Naive B cell (primary cell): ENCODE data around the gene HECTD1. TPM values are rescaled to one million over a fixed set of nuclear protein-coding genes. Genes with fewer than 3 reads are reported as not detected.
"Not testable (repeated sequence)": the region's sequence is repeated elsewhere in the genome, so short reads cannot be mapped to it uniquely, and the experiment has no call there.

Experiments used
- ATAC-seq, 2 donors: fragments of 150-1000 bp; cut with Tn5 transposase; 2 replicates each; pipeline ENCODE4 v1.10.0; 2021; ENCODE audit warnings: low read depth in 2 of 2, mild to moderate bottlenecking in 2 of 2, moderate library complexity in 2 of 2
- DNase-seq: peaks from one replicate; pipeline ENCODE4 v3.0.0; 2022
- H3K27ac Mint-ChIP-seq, 6 donors: one replicate each; pipeline ENCODE4 v1.8.0; 2020 to 2022; ENCODE audit warnings: mild to moderate bottlenecking in 6 of 6, mixed read lengths in 6 of 6, moderate library complexity in 5 of 6, inconsistent platforms in 2 of 6
- H3K27me3 Mint-ChIP-seq, 3 donors: one replicate each; pipeline ENCODE4 v1.8.0; 2021 to 2022; ENCODE audit warnings: mixed read lengths in 3 of 3, mild to moderate bottlenecking in 1 of 3
- H3K36me3 Mint-ChIP-seq, 2 donors: one replicate each; pipeline ENCODE4 v1.8.0; 2020 to 2022; ENCODE audit warnings: mixed read lengths in 2 of 2, inconsistent platforms in 1 of 2, mild to moderate bottlenecking in 1 of 2
- H3K4me1 Mint-ChIP-seq, 3 donors: one replicate each; pipeline ENCODE4 v1.8.0; 2020 to 2022; ENCODE audit warnings: mixed read lengths in 3 of 3, inconsistent platforms in 1 of 3, mild to moderate bottlenecking in 1 of 3, moderate library complexity in 1 of 3
- H3K4me3 Mint-ChIP-seq, 8 donors: one replicate each; pipeline ENCODE4 v1.8.0; 2020 to 2022; ENCODE audit warnings: mild to moderate bottlenecking in 8 of 8, mixed read lengths in 8 of 8, moderate library complexity in 8 of 8, inconsistent platforms in 2 of 8
- H3K9me3 Mint-ChIP-seq, 7 donors: one replicate each; pipeline ENCODE4 v1.8.0; 2020 to 2022; ENCODE audit warnings: mixed read lengths in 7 of 7, mild to moderate bottlenecking in 5 of 7, inconsistent platforms in 2 of 7, moderate library complexity in 1 of 7
- polyA plus RNA-seq, 6 donors: library from polyadenylated mRNA; unstranded; fragments of 300-500 nt; fragmentation: Illumina TruSeq; gene quantifications; one replicate each; pipeline ENCODE4 v1.2.3, GENCODE V29; 2021; ENCODE audit warnings: low read depth in 6 of 6

Gene HECTD1
- polyA plus RNA-seq, 6 donors from 2014 or later = 14.5 to 42.7 (median 35.0) TPM

DNA sequence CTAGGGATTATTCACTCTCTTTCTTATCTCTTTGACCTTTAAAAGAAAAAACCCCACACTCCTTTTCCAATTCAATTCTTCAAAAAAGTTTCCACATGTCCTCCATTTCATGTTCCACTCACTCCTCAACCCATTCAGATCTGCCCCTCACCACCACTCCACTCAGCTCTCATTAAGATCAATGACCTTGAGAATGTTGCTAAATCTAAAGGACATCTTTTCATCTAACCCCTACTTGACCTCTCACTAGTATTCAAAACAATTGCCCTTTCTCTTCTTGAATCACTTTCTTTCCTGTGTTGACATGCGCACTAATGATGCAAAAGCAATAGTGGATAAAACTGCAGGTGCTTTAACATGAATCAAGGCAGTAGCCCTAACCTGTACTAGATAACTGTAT is 9.9 kb downstream of the HECTD1 start:
- H3K36me3 Mint-ChIP-seq = peaks cover under 1 to 8% of the 10 kb centered on the region in 2 donors
- no peak for DNase-seq
- ATAC-seq = no peak
- peaks cover 27 to 47% (median 42%) of the 10 kb centered on the region in 3 donors for H3K4me1 Mint-ChIP-seq
- H3K9me3 Mint-ChIP-seq = no peaks in the 10 kb centered on the region
- H3K27ac Mint-ChIP-seq = peak overlapping the region in 3 of 6 donors; percentile 7 to 29 (median 27)
- no peaks in the 10 kb centered on the region for H3K27me3 Mint-ChIP-seq
- H3K4me3 Mint-ChIP-seq = no peak overlapping the region

DNA sequence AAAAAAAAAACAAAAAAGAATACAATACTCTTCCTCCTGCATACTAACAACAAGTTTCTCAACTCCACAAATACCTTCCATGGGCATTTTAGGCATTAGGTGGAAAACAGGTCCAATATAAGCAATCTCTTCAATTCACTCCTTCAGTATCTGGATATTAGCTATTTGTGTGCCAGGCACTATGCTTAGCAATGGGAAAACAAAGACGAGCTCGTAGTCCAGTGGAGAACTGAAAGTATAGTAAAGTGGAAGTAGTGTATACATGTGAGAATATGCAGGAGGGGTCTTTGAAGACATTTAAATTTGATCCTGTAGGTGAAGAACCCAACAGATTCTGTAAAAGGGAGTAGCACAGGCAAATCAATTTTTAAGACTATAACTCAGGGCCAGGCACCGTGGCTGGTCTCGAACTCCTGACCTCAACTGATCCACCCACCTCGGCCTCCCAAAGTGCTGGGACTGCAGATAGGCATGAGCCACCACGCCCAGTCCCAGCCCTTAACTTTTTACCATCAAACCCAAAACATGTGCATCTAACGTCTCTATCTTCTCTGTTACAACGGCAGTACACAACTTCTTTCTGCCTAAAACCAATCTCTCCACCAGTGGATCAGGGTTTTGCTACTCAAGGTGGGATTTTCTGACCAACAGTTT is 10.6 kb downstream of the HECTD1 start:
- Mint-ChIP-seq H3K9me3 (no peaks in the 10 kb centered on the region), H3K4me1 (peaks cover 27 to 48% (median 41%) of the 10 kb centered on the region in 3 donors), H3K27ac (peak overlapping the region in 5 of 6 donors; percentile 7 to 94 (median 36)), H3K36me3 (peaks cover 4 to 8% of the 10 kb centered on the region in 2 donors), H3K4me3 (peak overlapping the region in 2 of 8 donors; percentile 2 to 12), H3K27me3 (no peaks in the 10 kb centered on the region)
- ATAC-seq (peak; percentile 57 to 59), DNase-seq (no peak)

DNA sequence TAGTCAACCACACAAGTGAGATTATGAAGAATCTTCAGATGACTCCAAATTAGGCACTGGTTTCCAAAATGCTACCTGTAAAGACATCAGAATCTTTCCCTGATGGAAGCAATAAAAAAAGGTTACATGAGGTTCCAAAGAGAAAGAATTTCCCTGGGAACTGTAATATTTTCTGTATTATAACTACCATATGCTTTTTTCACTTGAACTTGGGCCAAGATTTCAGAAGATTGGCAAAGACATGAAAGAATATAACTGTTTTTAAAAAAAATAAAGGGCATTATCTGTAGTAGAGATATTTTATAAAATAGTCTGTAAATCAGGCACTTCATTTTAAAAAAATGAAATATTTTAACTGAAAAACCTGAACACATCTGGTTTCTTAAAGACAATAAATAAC is 12.9 kb downstream of the HECTD1 start:
- Mint-ChIP-seq H3K4me3 (no peak overlapping the region), H3K27ac (peak overlapping the region in 1 of 6 donors; percentile 37), H3K36me3 (peaks cover under 1 to 4% of the 10 kb centered on the region in 2 donors), H3K4me1 (peaks cover 17 to 40% (median 30%) of the 10 kb centered on the region in 3 donors), H3K27me3 (no peaks in the 10 kb centered on the region), H3K9me3 (no peaks in the 10 kb centered on the region)
- DNase-seq = no peak
- no peak for ATAC-seq

DNA sequence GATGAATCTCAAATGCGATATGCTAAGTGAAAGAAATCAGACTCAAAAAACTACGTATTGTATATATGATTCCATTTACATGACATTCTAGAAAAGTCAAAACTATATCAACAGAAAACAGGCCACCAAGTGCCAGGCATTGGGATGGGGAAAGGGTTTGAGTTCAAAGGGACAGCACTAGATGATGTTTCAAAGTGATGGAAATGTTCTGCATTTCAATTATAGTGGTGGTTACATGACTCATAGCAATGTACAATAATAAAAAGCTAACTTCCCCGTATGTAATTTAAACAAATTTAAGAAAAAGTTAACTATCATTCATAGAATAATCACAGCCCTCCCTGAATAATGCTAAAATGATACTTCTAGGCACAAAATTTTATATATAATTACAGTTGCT is 13.5 kb downstream of the HECTD1 start:
- Mint-ChIP-seq H3K27me3 (no peaks in the 10 kb centered on the region), H3K4me3 (no peak overlapping the region), H3K27ac (peak overlapping the region in 2 of 6 donors; percentile 6 to 57), H3K4me1 (peaks cover 17 to 44% (median 32%) of the 10 kb centered on the region in 3 donors), H3K36me3 (peaks cover 1 to 4% of the 10 kb centered on the region in 2 donors), H3K9me3 (no peaks in the 10 kb centered on the region)
- ATAC-seq = no peak
- DNase-seq = no peak

DNA sequence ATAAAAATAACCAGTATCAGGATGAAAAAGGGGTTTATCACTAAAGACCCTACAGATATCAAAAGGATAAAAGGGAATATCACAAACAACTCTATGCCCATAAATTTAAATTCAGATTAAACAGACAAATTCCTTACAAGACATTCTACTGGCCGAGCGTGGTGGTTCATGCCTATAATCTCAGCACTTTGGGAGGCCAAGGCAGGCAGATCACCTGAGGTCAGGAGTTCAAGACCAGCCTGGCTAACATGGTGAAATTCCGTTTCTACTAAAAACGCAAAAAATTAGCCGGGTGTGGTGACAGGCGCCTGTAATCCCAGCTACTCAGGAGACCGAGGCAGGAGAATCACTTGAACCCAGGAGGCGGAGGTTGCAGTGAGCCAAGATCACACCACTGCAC is 15.0 kb downstream of the HECTD1 start:
- not testable (repeated sequence) for H3K27me3 Mint-ChIP-seq, H3K36me3 Mint-ChIP-seq, ATAC-seq, H3K4me3 Mint-ChIP-seq, H3K9me3 Mint-ChIP-seq, H3K27ac Mint-ChIP-seq, DNase-seq
- peaks cover 19 to 52% (median 39%) of the 10 kb centered on the region in 3 donors for H3K4me1 Mint-ChIP-seq

DNA sequence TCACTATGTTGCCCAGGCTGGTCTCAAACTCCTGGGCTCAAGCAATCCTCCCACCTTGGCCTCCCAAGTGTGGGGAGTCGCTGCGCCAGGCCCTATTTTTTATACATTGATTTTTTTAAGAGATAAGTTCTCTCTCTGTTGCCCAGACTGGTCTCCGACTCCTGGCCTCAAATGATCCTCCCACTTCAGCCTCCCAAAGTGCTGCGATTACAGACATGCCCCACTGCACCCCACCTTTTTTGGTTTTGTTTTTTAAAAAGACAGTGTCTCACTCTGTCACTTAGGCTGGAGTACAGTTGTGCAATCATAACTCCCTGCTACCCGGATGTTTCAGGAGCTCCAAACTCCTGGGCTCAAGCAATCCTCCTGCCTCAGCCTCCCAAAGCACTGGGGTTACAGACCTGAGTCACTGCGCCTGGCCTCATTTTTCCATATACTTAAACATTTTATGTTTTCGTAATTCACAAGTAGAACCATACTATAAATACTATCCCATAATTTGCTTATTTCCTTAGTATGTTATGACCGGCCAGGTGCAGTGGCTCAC is 16.8 kb downstream of the HECTD1 start:
- H3K27me3 Mint-ChIP-seq = no peaks in the 10 kb centered on the region
- H3K27ac Mint-ChIP-seq = peak overlapping the region in 1 of 6 donors; percentile 85
- H3K9me3 Mint-ChIP-seq = no peaks in the 10 kb centered on the region
- peaks cover 8 to 13% of the 10 kb centered on the region in 2 donors for H3K36me3 Mint-ChIP-seq
- H3K4me1 Mint-ChIP-seq = peaks cover 17 to 45% (median 35%) of the 10 kb centered on the region in 3 donors
- no peak overlapping the region for H3K4me3 Mint-ChIP-seq
- ATAC-seq (no peak), DNase-seq (no peak)

DNA sequence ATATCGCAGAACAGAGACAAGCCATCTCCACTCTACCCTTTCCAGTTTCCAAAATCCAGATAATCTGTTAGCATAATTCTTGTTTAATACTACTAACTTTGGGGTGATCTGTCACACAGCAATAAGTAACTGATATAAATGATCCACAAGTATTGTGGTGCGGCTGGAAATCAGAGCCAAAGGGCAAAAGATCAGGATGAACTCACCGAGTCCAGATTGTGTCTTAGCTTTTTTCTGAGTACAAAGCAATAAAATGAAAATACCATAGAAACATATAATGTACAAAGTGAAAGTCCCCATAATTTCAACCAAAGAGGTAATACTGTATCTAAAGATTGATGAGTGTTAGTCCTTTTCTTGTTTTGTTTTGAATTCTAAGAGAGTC is 17.4 kb downstream of the HECTD1 start:
- Mint-ChIP-seq H3K36me3 (peaks cover 8 to 15% of the 10 kb centered on the region in 2 donors), H3K4me1 (peaks cover 17 to 46% (median 40%) of the 10 kb centered on the region in 3 donors), H3K4me3 (no peak overlapping the region), H3K27me3 (no peaks in the 10 kb centered on the region), H3K27ac (no peak overlapping the region), H3K9me3 (no peaks in the 10 kb centered on the region)
- ATAC-seq (no peak), DNase-seq (no peak)

DNA sequence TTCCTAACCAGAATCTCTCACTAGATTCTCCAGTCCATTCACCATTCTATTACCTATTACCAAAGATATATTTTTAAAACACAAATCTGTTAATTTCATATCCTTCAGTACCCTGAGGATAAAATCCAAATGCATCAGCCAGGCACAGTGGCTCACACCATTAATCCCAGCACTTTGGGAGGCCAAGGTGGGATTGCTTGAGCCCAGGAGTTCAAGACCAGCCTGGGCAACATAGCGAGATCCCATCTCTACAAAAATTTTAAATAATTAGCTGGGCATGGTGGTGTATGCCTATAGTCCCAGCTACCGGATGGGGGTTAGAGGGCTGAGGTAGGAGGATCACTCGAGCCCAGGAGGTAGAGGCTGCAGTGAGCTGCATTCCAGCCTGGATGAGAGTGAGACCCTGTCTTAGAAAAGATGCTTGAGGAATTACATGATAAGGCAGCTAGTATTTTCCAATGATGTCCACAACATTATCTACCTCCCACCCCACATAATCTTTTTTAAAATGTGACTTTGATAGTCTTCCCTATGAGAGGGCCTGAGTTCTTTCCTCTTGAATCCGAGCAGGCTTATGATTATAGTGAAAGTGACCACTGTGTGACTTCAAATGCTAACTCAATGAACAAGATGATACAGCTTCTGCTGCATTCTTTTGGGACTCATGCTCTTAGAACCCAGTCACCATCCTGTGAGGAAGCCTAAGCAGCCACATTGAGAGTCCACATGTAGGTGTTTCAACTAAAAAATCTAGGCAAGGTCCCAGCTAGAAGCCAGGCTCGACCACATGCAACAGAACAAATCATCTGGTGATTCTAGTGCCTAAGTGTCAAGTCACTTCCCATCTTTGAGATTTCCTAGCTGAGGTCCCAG is 18.0 kb downstream of the HECTD1 start:
- H3K27me3 Mint-ChIP-seq = no peaks in the 10 kb centered on the region
- H3K4me1 Mint-ChIP-seq = peaks cover 15 to 46% (median 41%) of the 10 kb centered on the region in 3 donors
- H3K4me3 Mint-ChIP-seq = no peak overlapping the region
- DNase-seq = no peak
- peaks cover 8 to 15% of the 10 kb centered on the region in 2 donors for H3K36me3 Mint-ChIP-seq
- ATAC-seq = no peak
- H3K27ac Mint-ChIP-seq = peak overlapping the region in 2 of 6 donors; percentile 24 to 27
- no peaks in the 10 kb centered on the region for H3K9me3 Mint-ChIP-seq

DNA sequence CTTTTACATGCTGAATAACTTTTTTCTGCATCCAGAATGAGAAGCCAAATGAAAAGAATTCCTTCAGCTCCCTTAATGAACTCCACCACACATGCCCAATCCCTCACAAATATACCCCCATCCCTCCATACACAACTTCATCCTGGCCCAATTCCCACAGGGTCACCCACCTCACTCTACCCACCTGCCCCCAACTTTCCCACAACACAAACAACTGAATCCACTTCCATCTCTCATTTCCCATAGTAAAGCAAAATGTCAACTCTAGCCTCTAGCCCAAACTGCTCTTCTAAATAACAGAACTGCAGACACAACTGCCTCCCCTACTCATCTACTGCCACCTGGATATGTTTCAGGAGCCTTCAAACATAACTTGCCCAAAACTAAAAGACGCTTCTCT is 18.8 kb downstream of the HECTD1 start:
- H3K27me3 Mint-ChIP-seq = no peaks in the 10 kb centered on the region
- no peak for DNase-seq
- peak overlapping the region; percentile 9 to 98 (median 38) for H3K27ac Mint-ChIP-seq
- peaks cover 15 to 46% (median 41%) of the 10 kb centered on the region in 3 donors for H3K4me1 Mint-ChIP-seq
- peaks cover 8 to 15% of the 10 kb centered on the region in 2 donors for H3K36me3 Mint-ChIP-seq
- no peak overlapping the region for H3K4me3 Mint-ChIP-seq
- no peaks in the 10 kb centered on the region for H3K9me3 Mint-ChIP-seq
- ATAC-seq = no peak

DNA sequence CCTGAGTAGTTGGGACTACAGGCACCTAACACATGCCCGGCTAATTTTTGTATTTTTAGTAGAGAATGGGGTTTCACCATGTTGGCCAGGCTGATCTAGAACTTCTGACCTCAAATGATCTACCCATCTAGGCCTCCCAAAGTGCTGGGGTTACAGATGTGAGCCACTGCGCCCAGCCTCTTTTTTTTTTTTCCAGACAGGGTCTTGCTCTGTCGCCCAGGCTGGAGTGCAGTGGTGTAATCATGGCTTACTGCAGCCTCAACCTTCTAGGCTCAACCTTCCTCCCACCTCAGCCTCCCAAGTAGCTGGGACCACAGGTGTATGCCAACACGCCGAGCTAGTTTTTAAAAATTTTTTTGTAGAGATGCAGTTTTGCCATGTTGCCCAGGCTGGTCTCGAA is 25.6 kb downstream of the HECTD1 start:
- not testable (repeated sequence) for DNase-seq, H3K9me3 Mint-ChIP-seq, H3K4me3 Mint-ChIP-seq, ATAC-seq, H3K27me3 Mint-ChIP-seq
- Mint-ChIP-seq H3K27ac (peak overlapping the region in 1 of 6 donors; percentile 41), H3K36me3 (peaks cover 5 to 14% of the 10 kb centered on the region in 2 donors), H3K4me1 (peaks cover 5 to 26% (median 16%) of the 10 kb centered on the region in 3 donors)

DNA sequence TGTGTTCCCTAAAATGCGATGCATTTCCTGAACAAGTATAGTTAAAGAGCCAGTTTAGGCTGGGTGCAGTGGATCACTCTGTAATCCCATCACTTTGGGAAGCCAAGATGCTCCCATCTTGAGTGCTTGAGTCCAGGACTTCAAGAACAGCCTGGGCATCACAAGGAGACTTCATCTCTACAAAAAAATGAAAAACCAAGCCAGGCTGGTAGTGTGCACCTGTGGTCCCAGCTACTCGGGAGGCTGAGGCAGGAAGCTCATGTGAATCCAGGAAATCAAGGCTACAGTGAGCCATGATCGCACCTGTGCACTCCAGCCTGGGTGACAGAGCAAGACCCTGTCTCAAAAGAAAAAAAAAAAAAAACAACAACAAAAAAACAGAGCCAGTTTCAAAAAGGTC is 26.3 kb downstream of the HECTD1 start:
- Mint-ChIP-seq H3K27me3 (no peaks in the 10 kb centered on the region), H3K36me3 (peaks cover 5 to 14% of the 10 kb centered on the region in 2 donors), H3K27ac (peak overlapping the region in 3 of 6 donors; percentile 23 to 74 (median 65)), H3K4me3 (peak overlapping the region in 1 of 8 donors; percentile 3), H3K9me3 (no peaks in the 10 kb centered on the region), H3K4me1 (peaks cover 5 to 26% (median 16%) of the 10 kb centered on the region in 3 donors)
- no peak for DNase-seq
- no peak for ATAC-seq

DNA sequence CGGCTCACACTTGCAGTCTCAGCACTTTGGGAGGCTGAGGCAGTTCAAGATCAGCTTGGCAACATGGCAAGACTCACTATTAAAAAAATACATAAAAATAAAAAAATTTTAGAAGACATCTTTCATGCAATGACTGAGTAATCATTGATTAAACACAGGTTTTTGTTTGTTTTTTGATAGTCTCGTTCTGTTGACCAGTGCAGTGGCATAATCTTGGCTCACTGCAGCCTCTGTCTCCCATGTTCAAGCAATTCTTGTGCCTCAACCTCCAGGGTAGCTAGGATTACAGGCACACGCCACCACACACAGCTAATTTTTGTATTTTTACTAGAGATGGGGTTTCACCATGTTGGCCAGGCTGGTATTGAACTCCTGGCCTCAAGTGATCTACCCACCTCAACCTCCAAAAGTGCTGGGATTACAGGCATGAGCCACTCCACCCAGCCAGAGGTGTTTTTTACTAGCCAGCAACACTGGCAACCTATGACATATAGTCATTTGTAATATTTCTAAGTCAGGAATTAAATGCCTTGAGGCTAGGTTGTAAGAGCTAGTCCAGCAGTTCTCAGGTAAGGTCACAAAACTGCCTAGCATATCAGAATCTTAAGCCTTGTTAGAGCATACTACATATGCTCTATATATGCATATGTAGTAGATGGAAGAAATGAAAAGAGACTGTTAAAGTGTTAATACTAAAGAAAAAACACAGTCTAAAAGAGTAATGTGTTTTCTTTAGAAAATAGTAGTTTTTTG is 27.1 kb downstream of the HECTD1 start:
- DNase-seq = no peak
- Mint-ChIP-seq H3K36me3 (peaks cover 0 to 7% of the 10 kb centered on the region in 2 donors), H3K4me1 (peaks cover 0 to 21% (median 11%) of the 10 kb centered on the region in 3 donors), H3K27me3 (no peaks in the 10 kb centered on the region), H3K4me3 (no peak overlapping the region), H3K27ac (peak overlapping the region in 4 of 6 donors; percentile 23 to 72 (median 48)), H3K9me3 (no peaks in the 10 kb centered on the region)
- no peak for ATAC-seq

DNA sequence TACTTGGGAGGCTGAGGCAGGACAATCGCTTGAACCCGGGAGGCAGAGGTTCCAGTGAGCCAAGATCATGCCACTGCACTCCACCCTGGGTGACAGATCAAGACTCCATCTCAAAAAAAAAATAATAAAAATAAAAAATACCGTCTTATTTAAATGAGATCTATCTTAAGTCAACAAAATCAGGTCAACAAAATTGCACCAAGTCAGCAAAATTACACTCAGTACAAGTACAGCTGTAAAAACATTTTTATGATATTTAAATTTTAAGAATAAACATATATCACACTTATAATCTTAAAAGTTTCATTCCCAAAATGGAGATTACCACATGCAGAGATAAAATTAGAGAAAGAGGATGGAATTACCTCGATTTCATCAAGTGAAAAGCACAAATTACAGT is 33.2 kb downstream of the HECTD1 start:
- DNase-seq (no peak), ATAC-seq (no peak)
- H3K9me3 Mint-ChIP-seq = no peaks in the 10 kb centered on the region
- no peaks in the 10 kb centered on the region for H3K27me3 Mint-ChIP-seq
- no peak overlapping the region for H3K4me3 Mint-ChIP-seq
- H3K27ac Mint-ChIP-seq = peak overlapping the region in 1 of 6 donors; percentile 44
- H3K4me1 Mint-ChIP-seq = peaks cover 0 to under 1% (median 0%) of the 10 kb centered on the region in 3 donors
- H3K36me3 Mint-ChIP-seq = peaks cover 15 to 24% of the 10 kb centered on the region in 2 donors
